HK-2 (cell line): Measurements from ENCODE around the gene FTSJ3.

Experiments used
- DNase-seq: peaks from one replicate; pipeline ENCODE4 v3.0.0-alpha.2; 2018; ENCODE audit not compliant: unreplicated experiment

FTSJ3 gene

DNA sequence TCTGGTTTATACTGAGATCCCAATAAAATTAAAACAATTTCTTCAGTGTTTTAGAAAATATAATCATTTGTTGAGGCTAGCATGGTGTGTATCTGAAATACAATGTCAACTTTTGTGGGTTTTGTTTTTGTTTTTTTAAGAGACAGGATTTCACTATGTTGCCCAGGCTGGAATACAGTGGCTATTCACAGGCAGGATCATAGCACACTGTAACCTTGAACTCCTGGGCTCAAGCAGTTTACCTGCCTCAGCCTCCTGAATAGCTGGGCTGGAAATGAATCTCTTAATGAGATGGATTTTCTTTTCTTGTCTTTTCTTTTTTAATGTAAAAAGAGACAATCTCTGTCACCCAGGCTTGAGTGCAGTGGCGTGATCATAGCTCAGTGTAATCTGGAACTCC lies 41.3 kb downstream of the FTSJ3 start:
- DNase-seq, result no peak

DNA sequence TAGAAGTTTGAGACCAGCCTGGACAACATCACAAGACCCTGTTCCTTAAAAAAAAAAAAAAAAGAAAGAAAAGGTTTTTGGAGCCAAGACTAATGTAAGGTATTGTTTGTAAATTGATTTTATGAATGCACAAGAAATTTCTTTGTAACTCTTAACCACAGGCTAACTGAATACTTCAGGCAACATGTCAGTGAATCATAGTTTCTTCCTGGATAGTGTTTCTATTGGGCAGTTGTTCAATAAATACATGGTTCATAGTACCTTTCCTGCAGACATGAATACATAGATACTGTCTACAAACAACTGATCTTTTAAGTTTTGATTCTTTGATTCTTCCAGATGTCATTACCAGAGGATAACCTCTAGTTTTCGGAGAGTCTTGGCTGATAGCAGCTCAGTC lies 41.9 kb downstream of the FTSJ3 start:
- DNase-seq, result no peak

DNA sequence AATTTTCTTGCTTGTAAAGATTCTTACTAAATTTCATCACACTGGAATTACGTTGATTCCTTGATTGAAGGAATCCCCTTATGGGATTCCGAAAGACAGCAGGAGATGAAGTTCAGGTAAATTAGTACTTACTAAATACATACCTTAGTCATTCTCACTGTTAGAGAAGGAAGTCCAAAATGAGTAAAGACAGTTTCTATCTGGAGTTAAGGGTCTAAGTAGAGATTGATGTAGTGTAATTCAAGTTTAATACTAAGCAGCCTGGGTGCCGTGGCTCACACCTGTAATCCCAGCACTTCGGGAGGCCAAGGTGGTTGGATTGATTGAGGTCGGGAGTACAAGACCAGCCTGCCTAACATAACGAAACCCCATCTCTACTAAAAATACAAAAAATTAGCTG lies 43.9 kb downstream of the FTSJ3 start:
- no peak for DNase-seq

DNA sequence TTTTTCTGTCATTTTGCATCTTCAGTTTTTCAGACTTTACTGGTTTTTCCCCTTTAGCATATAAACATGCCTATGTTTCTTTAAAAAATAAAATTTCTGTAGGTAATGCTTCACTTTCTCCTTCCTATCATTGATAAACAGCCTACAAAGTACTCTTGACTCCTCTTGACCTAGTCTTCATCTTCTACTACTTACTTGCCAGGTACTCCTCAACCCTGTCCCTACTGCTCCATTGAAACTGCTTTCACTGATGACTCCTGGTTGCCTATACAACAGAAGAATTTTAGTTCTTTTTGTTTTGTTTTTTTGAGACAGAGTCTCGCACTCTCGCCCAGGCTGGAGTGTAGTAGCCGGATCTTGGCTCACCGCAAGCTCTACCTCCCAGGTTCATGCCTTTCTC lies 46.5 kb downstream of the FTSJ3 start:
- DNase-seq, result no peak

DNA sequence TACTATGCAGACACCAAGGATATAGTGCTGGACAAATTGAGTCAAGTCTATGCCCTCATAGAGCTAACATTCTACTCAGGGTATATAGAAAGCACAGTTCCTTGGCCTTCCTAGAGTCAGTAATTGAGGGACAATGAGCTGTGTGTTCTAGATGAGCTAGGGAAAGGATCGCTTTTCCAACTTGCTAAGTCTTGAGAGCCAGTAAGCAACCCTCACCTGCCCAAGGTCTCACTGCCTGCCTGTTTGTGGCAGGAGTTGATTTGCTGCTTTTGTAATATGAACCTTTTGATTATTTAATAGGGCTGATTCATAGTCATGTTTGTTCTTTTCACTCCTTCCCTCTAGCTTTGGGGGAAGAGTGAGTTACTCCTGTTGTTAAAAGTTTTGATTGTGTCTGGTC lies 47.0 kb downstream of the FTSJ3 start:
- no peak for DNase-seq

DNA sequence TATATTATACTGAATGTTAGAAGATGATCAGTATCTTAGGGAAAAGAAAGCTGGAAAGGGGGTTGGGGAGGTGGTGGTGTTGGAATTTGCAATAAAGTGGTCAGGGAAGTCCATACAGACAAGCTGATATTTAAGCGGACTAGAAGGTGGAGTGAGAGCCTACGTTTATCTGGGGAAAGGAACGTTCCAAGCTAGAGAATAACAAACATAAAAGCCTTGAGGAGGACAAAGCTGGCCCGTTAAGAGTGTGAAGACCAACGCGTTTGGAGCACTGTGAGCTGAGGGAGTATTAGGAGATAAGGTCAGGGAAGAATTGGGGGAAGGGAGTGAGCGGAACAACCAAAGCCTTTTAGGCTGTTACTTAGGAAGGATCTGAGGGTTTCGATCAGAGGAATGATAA lies 52.0 kb downstream of the FTSJ3 start:
- no peak for DNase-seq

DNA sequence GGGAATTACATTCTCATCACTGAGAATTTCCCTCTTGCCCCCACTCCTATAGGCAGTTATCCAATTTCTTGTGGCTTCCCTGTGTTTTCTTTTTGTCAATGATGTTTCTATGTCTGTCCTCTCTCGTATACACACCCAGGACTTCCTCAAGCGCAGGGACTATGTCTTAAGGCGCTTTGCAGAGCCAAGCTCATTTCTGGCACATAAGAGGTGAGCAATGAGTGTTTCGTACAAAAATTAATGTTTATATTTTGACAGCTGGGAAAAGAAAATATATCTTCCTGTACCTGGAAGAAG lies 52.5 kb downstream of the FTSJ3 start:
- DNase-seq, result no peak

DNA sequence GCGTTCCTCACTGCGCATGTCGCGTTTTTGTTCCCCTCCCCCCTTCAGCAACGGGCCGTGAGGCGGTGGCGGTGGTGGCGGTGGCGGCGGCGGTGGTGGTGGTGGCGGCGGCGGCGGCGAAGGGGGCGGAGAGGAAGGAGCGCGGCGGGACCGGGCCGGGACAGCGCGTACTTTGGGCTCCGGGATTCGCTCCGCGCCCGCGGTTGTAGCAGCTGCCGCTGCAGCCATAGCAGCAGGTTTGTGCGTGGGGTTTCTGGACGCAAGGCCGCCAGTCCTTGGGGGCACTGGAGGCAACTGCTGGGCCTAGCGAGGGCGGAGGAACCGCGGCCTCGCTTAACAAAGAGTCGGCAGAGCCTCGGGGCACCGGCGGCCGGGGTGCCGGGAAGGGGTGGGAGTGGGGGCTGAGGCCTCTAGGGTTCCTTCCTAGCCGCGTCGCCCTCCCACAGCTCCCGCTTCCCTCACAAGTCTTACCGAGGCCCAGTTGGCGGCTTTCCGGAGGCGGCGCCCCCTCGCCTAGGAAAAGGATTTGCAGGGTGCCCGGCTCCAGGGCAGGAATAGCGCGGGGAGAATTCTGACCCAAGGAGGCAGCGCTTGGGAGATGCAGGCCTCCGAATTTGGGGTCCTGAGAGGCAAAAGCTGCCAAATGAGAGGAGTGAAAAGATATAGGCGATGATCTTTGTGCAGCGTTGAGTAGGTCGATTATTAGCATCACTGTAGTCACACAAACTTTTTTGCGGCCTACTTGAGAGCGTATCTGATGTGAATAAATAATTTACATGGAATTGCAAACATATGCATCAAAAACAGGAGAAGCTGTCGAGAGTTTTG lies 53.1 kb downstream of the FTSJ3 start, which contains the start of gene DDX42:
Gene DDX42 (plus strand): TSS at position 30 of the 828 bp plus-strand sequence. CDS start 12,880 bp downstream, outside the sequence.
- peak; percentile 91 for DNase-seq

DNA sequence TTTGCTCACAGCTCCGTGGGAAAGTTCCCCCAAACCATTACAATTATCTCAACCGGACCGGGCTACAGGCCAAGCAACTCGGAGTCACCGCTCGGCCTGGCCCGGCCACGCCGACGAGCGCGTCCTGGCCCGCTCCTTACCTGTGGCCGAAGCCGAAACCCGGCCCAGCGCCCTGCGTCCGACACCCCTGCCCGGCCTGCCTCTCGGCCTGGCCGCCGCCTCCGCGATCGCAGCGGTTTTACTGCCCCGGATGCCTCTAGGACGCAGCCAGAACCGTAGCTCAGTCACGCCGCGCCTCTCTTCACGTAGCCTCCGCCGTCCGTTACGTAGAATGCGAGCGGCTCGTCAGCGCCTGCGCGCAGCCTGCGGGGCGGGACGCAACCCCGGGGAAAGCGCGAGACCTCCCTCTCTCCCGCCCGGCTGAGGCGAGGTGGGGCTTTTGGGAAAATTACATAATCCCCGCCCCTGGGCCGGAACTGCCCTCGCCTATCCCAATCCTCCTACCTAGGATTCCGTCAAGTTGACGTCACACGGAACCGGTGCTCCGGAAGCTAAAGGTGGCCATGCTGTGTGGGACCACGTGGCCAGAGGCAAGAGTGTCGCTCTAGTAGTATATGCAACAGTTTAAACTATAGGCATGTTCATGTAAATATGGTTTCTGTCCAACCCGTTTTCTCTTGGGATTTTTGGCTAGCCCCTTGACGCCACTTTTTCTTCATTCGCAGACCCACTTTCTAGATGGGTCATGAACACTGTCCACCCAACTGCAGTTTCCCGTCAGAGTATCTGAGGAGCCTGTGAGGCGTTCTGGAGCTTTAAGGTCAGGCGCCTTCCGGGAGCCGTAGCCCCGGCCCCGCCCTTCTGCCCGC lies 54.0 kb downstream of the FTSJ3 start, which contains the start of gene CCDC47:
Gene CCDC47 (minus strand): TSS at position 326 of the 869 bp plus-strand sequence. CDS start 7,422 bp downstream, outside the sequence.
- DNase-seq, result peak; percentile 98

DNA sequence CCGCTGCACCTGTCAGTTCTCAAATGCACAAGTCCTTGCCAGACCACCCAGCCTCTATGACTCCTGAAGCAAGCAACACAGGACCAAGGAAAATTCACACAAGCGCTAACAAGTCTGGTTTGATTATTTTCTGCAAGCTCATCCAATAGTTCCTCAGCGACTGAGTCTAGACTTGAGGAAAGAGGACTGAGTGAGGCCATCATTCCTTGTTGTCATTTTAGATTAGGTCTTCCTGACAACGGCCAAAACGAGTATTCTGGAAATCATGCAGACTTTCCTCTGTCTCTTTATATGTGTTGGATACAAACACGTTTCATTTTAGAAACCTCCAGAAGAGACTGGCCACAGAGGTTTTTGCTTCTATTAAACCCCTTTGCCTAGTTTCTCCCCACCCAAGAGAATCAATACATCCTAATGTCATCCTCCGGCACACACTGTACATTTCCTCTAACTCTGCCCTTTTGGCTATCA lies 54.6 kb downstream of the FTSJ3 start:
- DNase-seq, result peak; percentile 2
